GM10266 (cell line): ENCODE measurements around the gene LRRC3.
"Not testable (repeated sequence)": the region's sequence is repeated elsewhere in the genome, so short reads cannot be mapped to it uniquely, and the experiment has no call there.

Experiments
- DNase-seq: peaks from one replicate; pipeline ENCODE4 v3.0.0; 2012; ENCODE audit errors: extremely low spot score
- TF ChIP-seq, protein P1 (sequence below): IDR thresholded peaks from 2 replicates; pipeline ENCODE4 v1.5.1; 2012; ENCODE audit warnings: mild to moderate bottlenecking, low read depth; ENCODE audit not compliant: control insufficient read depth, insufficient read depth; ENCODE audit errors: missing control alignments

The LRRC3 gene

GRCh38 chr21:44500111-44500510, 44.8 kb downstream of the LRRC3 start:
- TF ChIP-seq, protein P1, sequence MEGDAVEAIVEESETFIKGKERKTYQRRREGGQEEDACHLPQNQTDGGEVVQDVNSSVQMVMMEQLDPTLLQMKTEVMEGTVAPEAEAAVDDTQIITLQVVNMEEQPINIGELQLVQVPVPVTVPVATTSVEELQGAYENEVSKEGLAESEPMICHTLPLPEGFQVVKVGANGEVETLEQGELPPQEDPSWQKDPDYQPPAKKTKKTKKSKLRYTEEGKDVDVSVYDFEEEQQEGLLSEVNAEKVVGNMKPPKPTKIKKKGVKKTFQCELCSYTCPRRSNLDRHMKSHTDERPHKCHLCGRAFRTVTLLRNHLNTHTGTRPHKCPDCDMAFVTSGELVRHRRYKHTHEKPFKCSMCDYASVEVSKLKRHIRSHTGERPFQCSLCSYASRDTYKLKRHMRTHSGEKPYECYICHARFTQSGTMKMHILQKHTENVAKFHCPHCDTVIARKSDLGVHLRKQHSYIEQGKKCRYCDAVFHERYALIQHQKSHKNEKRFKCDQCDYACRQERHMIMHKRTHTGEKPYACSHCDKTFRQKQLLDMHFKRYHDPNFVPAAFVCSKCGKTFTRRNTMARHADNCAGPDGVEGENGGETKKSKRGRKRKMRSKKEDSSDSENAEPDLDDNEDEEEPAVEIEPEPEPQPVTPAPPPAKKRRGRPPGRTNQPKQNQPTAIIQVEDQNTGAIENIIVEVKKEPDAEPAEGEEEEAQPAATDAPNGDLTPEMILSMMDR, result no peak
- DNase-seq, result no peak

DNA sequence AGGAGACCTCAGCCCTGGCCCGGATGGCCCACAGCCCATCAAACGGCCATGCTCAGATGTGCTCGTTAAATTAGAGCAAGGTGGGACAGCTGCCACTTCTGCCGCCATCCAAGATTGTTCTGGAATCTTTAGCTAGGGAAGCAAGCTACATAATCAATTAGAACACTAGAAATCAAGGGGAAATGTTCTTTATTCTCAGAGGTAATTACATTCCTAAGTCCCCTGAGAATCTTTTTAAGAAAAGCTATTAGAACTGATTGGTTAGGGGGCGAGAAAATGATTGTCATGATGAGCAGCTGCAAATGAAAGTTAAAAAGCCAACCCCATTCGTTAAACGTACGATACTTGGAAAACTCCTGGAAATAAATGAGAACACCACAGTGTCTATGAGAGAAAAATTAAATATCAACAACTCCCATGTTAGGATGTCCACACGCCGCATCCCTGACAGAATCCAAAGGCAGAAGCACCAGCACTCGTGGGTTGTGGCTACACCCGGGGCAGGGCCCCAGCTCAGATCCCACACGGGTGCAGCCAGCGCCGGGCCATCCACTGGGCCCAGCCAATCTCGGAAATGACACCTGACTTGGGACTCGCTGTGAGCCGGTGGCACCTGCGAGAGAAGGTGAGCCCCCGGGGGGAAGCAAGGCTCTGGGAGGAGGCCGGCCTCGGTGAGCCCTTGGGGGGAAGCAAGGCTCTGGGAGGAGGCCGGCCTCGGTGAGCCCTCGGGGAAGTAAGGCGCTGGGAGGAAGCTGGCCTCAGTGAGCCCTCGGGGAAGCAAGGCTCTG, 47.1 kb downstream of the LRRC3 start:
- TF ChIP-seq, protein P1, result no peak
- DNase-seq, result no peak

DNA sequence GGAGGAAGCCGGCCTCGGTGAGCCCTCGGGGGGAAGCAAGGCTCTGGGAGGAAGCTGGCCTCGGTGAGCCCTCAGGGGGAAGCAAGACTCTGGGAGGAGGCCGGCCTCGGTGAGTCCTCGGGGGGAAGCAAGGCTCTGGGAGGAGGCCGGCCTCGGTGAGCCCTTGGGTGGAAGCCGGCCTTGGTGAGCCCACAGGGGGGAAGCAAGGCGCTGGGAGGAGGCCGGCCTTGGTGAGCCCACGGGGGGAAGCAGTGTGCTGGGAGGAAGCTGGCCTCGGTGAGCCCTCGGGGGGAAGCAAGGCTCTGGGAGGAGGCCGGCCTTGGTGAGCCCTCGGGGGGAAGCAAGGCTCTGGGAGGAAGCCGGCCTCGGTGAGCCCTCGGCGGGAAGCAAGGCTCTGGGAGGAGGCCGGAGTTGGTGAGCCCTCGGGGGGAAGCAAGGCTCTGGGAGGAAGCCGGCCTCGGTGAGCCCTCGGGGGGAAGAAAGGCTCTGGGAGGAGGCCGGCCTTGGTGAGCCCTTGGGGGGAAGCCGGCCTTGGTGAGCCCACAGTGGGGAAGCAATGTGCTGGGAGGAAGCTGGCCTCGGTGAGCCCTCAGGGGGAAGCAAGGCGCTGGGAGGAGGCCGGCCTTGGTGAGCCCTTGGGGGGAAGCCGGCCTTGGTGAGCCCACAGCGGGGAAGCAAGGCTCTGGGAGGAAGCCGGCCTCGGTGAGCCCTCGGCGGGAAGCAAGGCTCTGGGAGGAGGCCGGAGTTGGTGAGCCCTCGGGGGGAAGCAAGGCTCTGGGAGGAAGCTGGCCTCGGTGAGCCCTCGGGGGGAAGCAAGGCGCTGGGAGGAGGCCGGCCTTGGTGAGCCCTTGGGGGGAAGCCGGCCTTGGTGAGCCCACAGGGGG, 47.9 kb downstream of the LRRC3 start:
- DNase-seq, result not testable (repeated sequence)

GRCh38 chr21:44503901-44504399, 48.6 kb downstream of the LRRC3 start:
- TF ChIP-seq, protein P1, result no peak
- DNase-seq, result no peak

DNA sequence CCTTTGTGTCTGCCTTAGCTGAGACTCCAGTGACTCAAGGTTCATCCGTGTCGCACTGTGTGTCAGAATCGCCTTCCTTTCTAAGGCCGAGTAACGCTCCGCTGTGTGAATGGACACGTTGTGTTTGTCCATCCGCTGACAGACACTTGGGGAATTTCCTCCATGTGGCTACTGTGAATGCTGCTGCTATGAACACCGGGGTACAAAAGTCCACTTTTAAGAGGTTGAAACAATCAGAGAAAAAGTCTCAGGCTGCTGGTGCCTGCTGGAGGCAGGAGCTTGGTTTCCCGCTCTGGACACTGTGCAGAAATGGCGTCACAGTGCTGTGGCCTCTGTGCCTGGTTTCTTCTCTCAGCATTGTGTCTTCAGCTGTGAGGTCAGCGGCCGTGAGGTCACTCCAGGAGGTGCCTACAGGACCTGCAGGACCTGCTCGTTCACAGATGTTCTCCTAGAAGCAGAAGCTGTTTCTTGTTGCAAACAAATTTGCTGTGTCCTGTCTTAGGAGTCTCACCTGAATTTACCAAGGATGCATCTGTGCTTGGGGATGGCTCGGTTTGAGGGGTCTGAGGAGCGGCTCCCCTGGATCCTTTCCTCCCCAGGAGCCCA, 50.5 kb downstream of the LRRC3 start:
- DNase-seq, result no peak
- TF ChIP-seq, protein P1, result no peak

GRCh38 chr21:44506279-44507255, 51.3 kb downstream of the LRRC3 start:
- no peak for DNase-seq
- TF ChIP-seq, protein P1, result no peak
